ENCODE results near the gene NPC1L1. TPM values are rescaled to one million over a fixed set of nuclear protein-coding genes. Genes with fewer than 3 reads are reported as not detected.
A peak's percentile ranks its signal among the peaks of the same experiment; 100 is the strongest.

NPC1L1 gene
- polyA plus RNA-seq, 1 donor from 2014 or later = not detected

DNA sequence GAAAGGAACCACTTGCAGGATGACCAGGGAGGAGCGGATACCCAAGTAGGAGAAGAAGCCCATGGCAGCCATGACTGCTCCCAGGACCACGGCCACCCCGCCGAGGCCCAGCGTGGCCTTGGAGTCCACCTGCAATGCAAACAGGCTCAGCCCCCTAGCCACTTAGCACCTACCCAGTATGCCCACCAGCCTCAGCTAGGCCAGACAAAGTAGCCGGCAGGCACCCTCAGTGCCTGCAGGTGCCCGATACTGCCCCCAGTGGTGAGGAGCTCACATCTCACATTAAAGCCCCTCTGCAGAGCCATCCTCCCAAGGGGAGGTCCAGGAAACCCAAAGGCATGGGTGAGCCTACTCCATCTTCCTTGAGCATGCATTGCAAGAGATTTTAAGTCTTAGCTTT is 6.6 kb downstream of the NPC1L1 start:
- no peaks in the 10 kb centered on the region for H3F3A ChIP-seq (ENCODE audit: insufficient read depth, low read length, poor library complexity, severe bottlenecking)
- H3K9me3 ChIP-seq (ENCODE audit: low read length) = no peaks in the 10 kb centered on the region
- no peaks in the 10 kb centered on the region for H4K20me1 ChIP-seq (ENCODE audit: insufficient read depth)
- no peaks in the 10 kb centered on the region for H3K27me3 ChIP-seq (ENCODE audit: insufficient read depth, low read depth, low read length)
- H3K27ac ChIP-seq (ENCODE audit: low read length) = no peak overlapping the region
- H3K36me3 ChIP-seq (ENCODE audit: insufficient read depth, low read length) = no peaks in the 10 kb centered on the region
- no peak overlapping the region for H3K4me3 ChIP-seq (ENCODE audit: low read length)
- H2AFZ ChIP-seq (ENCODE audit: low read depth, low read length) = no peak overlapping the region
- H3K9me2 ChIP-seq (ENCODE audit: insufficient read depth, low read length) = no peaks in the 10 kb centered on the region
- H3K9ac ChIP-seq (ENCODE audit: low read length) = no peak overlapping the region
- no peaks in the 10 kb centered on the region for H3K79me2 ChIP-seq (replicated peaks; ENCODE audit: insufficient read depth, low read length)
- no peak for TF ChIP-seq EP300 (conservative IDR thresholded peaks at IDR 0.05; ENCODE audit: poor library complexity, severe bottlenecking)
- TF ChIP-seq, protein P1, sequence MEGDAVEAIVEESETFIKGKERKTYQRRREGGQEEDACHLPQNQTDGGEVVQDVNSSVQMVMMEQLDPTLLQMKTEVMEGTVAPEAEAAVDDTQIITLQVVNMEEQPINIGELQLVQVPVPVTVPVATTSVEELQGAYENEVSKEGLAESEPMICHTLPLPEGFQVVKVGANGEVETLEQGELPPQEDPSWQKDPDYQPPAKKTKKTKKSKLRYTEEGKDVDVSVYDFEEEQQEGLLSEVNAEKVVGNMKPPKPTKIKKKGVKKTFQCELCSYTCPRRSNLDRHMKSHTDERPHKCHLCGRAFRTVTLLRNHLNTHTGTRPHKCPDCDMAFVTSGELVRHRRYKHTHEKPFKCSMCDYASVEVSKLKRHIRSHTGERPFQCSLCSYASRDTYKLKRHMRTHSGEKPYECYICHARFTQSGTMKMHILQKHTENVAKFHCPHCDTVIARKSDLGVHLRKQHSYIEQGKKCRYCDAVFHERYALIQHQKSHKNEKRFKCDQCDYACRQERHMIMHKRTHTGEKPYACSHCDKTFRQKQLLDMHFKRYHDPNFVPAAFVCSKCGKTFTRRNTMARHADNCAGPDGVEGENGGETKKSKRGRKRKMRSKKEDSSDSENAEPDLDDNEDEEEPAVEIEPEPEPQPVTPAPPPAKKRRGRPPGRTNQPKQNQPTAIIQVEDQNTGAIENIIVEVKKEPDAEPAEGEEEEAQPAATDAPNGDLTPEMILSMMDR (IDR thresholded peaks at IDR 0.05; ENCODE audit: poor library complexity, severe bottlenecking) = peak; percentile 32
- no peak overlapping the region for H3K4me2 ChIP-seq (ENCODE audit: low read length)

DNA sequence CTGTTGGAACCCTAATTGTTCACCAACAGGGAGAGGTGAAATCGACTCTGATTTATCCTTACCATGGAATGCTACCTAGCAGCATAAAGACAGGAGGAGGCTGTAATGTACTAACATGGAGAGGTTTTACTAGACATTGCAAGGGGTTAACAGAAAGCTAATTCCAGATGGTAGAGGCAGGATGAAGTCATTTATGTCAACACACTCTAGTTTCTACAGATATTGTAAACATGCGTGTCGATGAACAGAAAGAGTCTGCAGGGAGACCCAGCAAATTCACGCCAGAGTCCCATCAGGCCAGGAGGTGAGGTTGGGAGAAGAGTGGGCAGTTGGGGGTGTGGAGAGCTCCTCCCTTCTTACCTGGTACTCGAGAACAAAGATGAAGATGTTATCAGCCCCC is 7.0 kb downstream of the NPC1L1 start:
- Histone ChIP-seq H3K4me2 (ENCODE audit: low read length) (no peak overlapping the region), H3K9ac (ENCODE audit: low read length) (no peak overlapping the region), H3K79me2 (replicated peaks; ENCODE audit: insufficient read depth, low read length) (no peaks in the 10 kb centered on the region), H3F3A (ENCODE audit: insufficient read depth, low read length, poor library complexity, severe bottlenecking) (no peaks in the 10 kb centered on the region), H3K27me3 (ENCODE audit: insufficient read depth, low read depth, low read length) (no peaks in the 10 kb centered on the region), H3K27ac (ENCODE audit: low read length) (no peak overlapping the region), H3K9me3 (ENCODE audit: low read length) (no peaks in the 10 kb centered on the region), H4K20me1 (ENCODE audit: insufficient read depth) (no peaks in the 10 kb centered on the region), H3K4me3 (ENCODE audit: low read length) (no peak overlapping the region), H2AFZ (ENCODE audit: low read depth, low read length) (no peak overlapping the region), H3K36me3 (ENCODE audit: insufficient read depth, low read length) (no peaks in the 10 kb centered on the region), H3K9me2 (ENCODE audit: insufficient read depth, low read length) (no peaks in the 10 kb centered on the region)
- TF ChIP-seq POLR2AphosphoS5 (IDR thresholded peaks at IDR 0.05) (no peak), TAF1 (IDR thresholded peaks at IDR 0.05; ENCODE audit: low read depth) (no peak), RAD21 (conservative IDR thresholded peaks at IDR 0.05) (no peak), EZH2 (IDR thresholded peaks at IDR 0.05; ENCODE audit: borderline replicate concordance, insufficient read depth, low read length, poor library complexity, severe bottlenecking) (no peak), SMC3 (conservative IDR thresholded peaks at IDR 0.05; ENCODE audit: poor library complexity) (no peak)

DNA sequence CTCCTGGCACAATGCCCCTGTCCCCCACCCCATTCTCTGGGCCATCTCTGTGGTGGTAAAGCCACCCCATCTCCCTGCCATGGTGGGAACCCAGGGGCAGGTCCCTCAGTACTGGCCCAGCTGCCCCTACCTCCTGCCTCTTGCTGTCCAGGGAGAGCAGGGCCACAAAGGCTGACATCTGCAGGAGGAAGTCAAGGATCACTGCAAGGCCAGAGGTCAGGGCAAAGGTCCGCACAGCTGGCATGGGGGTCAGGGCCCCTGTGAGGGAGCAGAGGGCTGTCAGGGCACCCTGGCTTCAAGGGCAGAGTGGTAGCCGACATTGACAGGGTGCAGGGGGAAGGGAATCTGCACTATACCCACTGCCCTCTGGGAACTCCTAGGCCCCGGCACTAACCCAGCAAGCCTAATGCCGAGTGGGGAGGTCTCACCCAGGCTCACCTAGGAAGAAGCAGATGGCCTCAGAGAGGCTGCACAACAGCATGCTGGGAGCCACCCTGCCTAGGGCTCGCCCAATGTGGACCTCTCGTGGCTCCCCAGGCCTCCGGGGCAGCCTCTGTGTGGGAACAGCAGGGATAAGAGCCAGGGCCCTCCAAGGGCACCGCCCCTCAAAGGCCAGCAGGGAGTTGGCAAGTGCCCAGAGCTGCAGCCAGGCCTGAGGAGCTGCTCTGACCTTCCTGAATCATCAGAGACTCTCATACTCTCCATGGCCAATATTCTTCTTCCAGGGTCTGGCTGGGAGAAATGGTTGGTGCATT is 7.7 kb downstream of the NPC1L1 start:
- no peaks in the 10 kb centered on the region for H3K9me3 ChIP-seq (ENCODE audit: low read length)
- TF ChIP-seq, protein P2, sequence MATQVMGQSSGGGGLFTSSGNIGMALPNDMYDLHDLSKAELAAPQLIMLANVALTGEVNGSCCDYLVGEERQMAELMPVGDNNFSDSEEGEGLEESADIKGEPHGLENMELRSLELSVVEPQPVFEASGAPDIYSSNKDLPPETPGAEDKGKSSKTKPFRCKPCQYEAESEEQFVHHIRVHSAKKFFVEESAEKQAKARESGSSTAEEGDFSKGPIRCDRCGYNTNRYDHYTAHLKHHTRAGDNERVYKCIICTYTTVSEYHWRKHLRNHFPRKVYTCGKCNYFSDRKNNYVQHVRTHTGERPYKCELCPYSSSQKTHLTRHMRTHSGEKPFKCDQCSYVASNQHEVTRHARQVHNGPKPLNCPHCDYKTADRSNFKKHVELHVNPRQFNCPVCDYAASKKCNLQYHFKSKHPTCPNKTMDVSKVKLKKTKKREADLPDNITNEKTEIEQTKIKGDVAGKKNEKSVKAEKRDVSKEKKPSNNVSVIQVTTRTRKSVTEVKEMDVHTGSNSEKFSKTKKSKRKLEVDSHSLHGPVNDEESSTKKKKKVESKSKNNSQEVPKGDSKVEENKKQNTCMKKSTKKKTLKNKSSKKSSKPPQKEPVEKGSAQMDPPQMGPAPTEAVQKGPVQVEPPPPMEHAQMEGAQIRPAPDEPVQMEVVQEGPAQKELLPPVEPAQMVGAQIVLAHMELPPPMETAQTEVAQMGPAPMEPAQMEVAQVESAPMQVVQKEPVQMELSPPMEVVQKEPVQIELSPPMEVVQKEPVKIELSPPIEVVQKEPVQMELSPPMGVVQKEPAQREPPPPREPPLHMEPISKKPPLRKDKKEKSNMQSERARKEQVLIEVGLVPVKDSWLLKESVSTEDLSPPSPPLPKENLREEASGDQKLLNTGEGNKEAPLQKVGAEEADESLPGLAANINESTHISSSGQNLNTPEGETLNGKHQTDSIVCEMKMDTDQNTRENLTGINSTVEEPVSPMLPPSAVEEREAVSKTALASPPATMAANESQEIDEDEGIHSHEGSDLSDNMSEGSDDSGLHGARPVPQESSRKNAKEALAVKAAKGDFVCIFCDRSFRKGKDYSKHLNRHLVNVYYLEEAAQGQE (IDR thresholded peaks at IDR 0.05; ENCODE audit: borderline replicate concordance) = no peak
- TF ChIP-seq SMC3 (conservative IDR thresholded peaks at IDR 0.05; ENCODE audit: poor library complexity) (no peak), POLR2AphosphoS5 (IDR thresholded peaks at IDR 0.05) (no peak), MXI1 (conservative IDR thresholded peaks at IDR 0.05; ENCODE audit: poor library complexity, severe bottlenecking) (no peak), EP300 (conservative IDR thresholded peaks at IDR 0.05; ENCODE audit: poor library complexity, severe bottlenecking) (no peak), EZH2 (IDR thresholded peaks at IDR 0.05; ENCODE audit: borderline replicate concordance, insufficient read depth, low read length, poor library complexity, severe bottlenecking) (no peak), TAF1 (IDR thresholded peaks at IDR 0.05; ENCODE audit: low read depth) (no peak), RAD21 (conservative IDR thresholded peaks at IDR 0.05) (no peak)
- TF ChIP-seq, protein P1 (IDR thresholded peaks at IDR 0.05; ENCODE audit: poor library complexity, severe bottlenecking) = no peak
- H2AFZ ChIP-seq (ENCODE audit: low read depth, low read length) = no peak overlapping the region
- H3F3A ChIP-seq (ENCODE audit: insufficient read depth, low read length, poor library complexity, severe bottlenecking) = no peaks in the 10 kb centered on the region
- no peaks in the 10 kb centered on the region for H3K79me2 ChIP-seq (replicated peaks; ENCODE audit: insufficient read depth, low read length)
- no peaks in the 10 kb centered on the region for H3K27me3 ChIP-seq (ENCODE audit: insufficient read depth, low read depth, low read length)
- H4K20me1 ChIP-seq (ENCODE audit: insufficient read depth) = no peaks in the 10 kb centered on the region
- no peak overlapping the region for H3K4me3 ChIP-seq (ENCODE audit: low read length)
- no peak overlapping the region for H3K9ac ChIP-seq (ENCODE audit: low read length)
- H3K9me2 ChIP-seq (ENCODE audit: insufficient read depth, low read length) = no peaks in the 10 kb centered on the region
- no peak overlapping the region for H3K4me2 ChIP-seq (ENCODE audit: low read length)
- no peak overlapping the region for H3K27ac ChIP-seq (ENCODE audit: low read length)
- no peaks in the 10 kb centered on the region for H3K36me3 ChIP-seq (ENCODE audit: insufficient read depth, low read length)

All from neural cell (in vitro differentiated cells).